Measurements from ENCODE around the gene MRPL2. TPM values are rescaled to one million over a fixed set of nuclear protein-coding genes. Genes with fewer than 3 reads are reported as not detected.

Gene MRPL2
- total and polyA plus RNA-seq, 2 donors from 2014 or later: 56.6 to 127 TPM

DNA sequence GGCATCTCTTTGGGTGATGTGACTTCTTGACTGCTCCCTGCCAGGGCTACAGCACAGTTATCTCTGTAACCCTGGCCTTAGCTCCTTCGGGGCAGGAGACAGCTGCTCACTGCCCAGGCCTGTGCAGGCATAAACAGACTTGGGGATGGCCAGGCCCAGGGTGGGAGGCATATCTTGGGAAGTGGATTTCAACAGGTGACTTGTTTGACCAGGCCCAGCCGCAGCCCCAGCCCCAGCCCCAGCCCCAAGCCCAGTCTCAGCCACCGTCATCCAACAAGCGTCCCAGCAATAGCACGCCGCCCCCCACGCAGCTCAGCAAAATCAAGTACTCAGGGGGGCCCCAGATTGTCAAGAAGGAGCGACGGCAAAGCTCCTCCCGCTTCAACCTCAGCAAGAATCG, 53.0 kb downstream of the MRPL2 start:
- Histone ChIP-seq H3K9ac (ENCODE audit: low read length in 3 of 3) (no peak overlapping the region), H3K9me3 (ENCODE audit: control insufficient read depth in 2 of 3, insufficient read depth in 1 of 3, low read length in 3 of 3) (no peaks in the 10 kb centered on the region), H3K4me3 (ENCODE audit: low read length in 3 of 3) (no peak overlapping the region), H3K4me1 (ENCODE audit: control insufficient read depth in 2 of 3, insufficient read depth in 2 of 3, low read depth in 1 of 3, low read length in 3 of 3) (no peaks in the 10 kb centered on the region), H3K36me3 (ENCODE audit: control insufficient read depth in 2 of 3, insufficient read depth in 3 of 3, low read length in 3 of 3) (peaks cover 6 to 34% (median 19%) of the 10 kb centered on the region in 3 donors), H3K27ac (ENCODE audit: low read depth in 2 of 2, low read length in 2 of 2) (no peak overlapping the region), H3K27me3 (ENCODE audit: control insufficient read depth, insufficient read depth, low read length) (no peaks in the 10 kb centered on the region)
- FAIRE-seq: no peak
- TF ChIP-seq, protein P1, sequence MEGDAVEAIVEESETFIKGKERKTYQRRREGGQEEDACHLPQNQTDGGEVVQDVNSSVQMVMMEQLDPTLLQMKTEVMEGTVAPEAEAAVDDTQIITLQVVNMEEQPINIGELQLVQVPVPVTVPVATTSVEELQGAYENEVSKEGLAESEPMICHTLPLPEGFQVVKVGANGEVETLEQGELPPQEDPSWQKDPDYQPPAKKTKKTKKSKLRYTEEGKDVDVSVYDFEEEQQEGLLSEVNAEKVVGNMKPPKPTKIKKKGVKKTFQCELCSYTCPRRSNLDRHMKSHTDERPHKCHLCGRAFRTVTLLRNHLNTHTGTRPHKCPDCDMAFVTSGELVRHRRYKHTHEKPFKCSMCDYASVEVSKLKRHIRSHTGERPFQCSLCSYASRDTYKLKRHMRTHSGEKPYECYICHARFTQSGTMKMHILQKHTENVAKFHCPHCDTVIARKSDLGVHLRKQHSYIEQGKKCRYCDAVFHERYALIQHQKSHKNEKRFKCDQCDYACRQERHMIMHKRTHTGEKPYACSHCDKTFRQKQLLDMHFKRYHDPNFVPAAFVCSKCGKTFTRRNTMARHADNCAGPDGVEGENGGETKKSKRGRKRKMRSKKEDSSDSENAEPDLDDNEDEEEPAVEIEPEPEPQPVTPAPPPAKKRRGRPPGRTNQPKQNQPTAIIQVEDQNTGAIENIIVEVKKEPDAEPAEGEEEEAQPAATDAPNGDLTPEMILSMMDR (IDR thresholded peaks at IDR 0.05; ENCODE audit: borderline replicate concordance, extremely low read depth, insufficient read depth): no peak
- DNase-seq: no peak
- intact Hi-C loops (cut with DNase I): no loop called here

DNA sequence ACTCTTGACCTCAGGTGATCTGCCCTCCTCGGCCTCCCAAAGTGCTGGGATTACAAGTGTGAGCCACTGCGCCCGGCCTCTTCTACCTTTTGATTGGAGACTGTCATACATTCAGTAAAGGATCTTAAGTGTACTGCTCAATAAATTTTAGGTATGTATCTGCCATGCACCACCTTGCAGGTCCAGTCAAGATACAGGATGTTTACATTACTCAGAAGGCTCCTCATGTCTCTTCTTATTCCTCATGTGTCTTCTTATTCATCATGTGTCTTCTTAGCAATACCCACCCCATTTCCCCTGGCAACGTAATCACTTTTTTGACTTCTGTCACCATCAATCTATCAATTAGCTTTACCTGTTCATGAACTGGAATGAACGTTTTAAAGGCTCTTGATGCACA, 53.4 kb downstream of the MRPL2 start:
- TF ChIP-seq, protein P1 (IDR thresholded peaks at IDR 0.05; ENCODE audit: borderline replicate concordance, extremely low read depth, insufficient read depth): no peak
- no peak for FAIRE-seq

More for the DNA sequence above, 53.4 kb downstream of the MRPL2 start:
- H3K36me3 ChIP-seq (ENCODE audit: control insufficient read depth in 2 of 3, insufficient read depth in 3 of 3, low read length in 3 of 3): peaks cover 6 to 30% (median 16%) of the 10 kb centered on the region in 3 donors
- H3K4me3 ChIP-seq (ENCODE audit: low read length in 3 of 3): no peak overlapping the region
- H3K9ac ChIP-seq (ENCODE audit: low read length in 3 of 3): no peak overlapping the region
- no peaks in the 10 kb centered on the region for H3K9me3 ChIP-seq (ENCODE audit: control insufficient read depth in 2 of 3, insufficient read depth in 1 of 3, low read length in 3 of 3)
- DNase-seq: no peak
- H3K27ac ChIP-seq (ENCODE audit: low read depth in 2 of 2, low read length in 2 of 2): no peak overlapping the region
- H3K27me3 ChIP-seq (ENCODE audit: control insufficient read depth, insufficient read depth, low read length): no peaks in the 10 kb centered on the region
- H3K4me1 ChIP-seq (ENCODE audit: control insufficient read depth in 2 of 3, insufficient read depth in 2 of 3, low read depth in 1 of 3, low read length in 3 of 3): no peaks in the 10 kb centered on the region
- intact Hi-C loops (cut with DNase I): no loop called here

Other genes starting within 250 kb of the MRPL2 start
- gene RPL7L1, start 179.8 kb downstream of the MRPL2 start, total RNA-seq: 80.7 TPM
- 47.0 TPM for gene RPL7L1, start 179.8 kb downstream of the MRPL2 start, polyA plus RNA-seq (ENCODE audit: insufficient read depth, low read depth, low replicate concordance)
- not detected for gene PTCRA, start 143.4 kb downstream of the MRPL2 start, total RNA-seq
- gene PTCRA, start 143.4 kb downstream of the MRPL2 start, polyA plus RNA-seq (ENCODE audit: insufficient read depth, low read depth, low replicate concordance): not detected
- gene CNPY3, start 130.0 kb downstream of the MRPL2 start, total RNA-seq: 49.9 TPM
- 40.1 TPM for gene CNPY3, start 130.0 kb downstream of the MRPL2 start, polyA plus RNA-seq (ENCODE audit: insufficient read depth, low read depth, low replicate concordance)
- gene GNMT, start 98.7 kb downstream of the MRPL2 start, total RNA-seq: 0.54 TPM
- 1.9 TPM for gene GNMT, start 98.7 kb downstream of the MRPL2 start, polyA plus RNA-seq (ENCODE audit: insufficient read depth, low read depth, low replicate concordance)
- gene PEX6, start 80.3 kb downstream of the MRPL2 start, total RNA-seq: 22.6 TPM
- gene PEX6, start 80.3 kb downstream of the MRPL2 start, polyA plus RNA-seq (ENCODE audit: insufficient read depth, low read depth, low replicate concordance): 18.0 TPM
- 22.6 TPM for gene PPP2R5D, start 74.9 kb downstream of the MRPL2 start, total RNA-seq
- gene PPP2R5D, start 74.9 kb downstream of the MRPL2 start, polyA plus RNA-seq (ENCODE audit: insufficient read depth, low read depth, low replicate concordance): 21.8 TPM
- gene MEA1, start 45.5 kb downstream of the MRPL2 start, total RNA-seq: 53.2 TPM
- gene MEA1, start 45.5 kb downstream of the MRPL2 start, polyA plus RNA-seq (ENCODE audit: insufficient read depth, low read depth, low replicate concordance): 149 TPM
- gene KLHDC3, start 45.2 kb downstream of the MRPL2 start, total RNA-seq: 52.6 TPM
- 90.0 TPM for gene KLHDC3, start 45.2 kb downstream of the MRPL2 start, polyA plus RNA-seq (ENCODE audit: insufficient read depth, low read depth, low replicate concordance)
- gene RRP36, start 37.8 kb downstream of the MRPL2 start, total RNA-seq: 49.2 TPM
- 55.2 TPM for gene RRP36, start 37.8 kb downstream of the MRPL2 start, polyA plus RNA-seq (ENCODE audit: insufficient read depth, low read depth, low replicate concordance)
- gene CUL7, start 5.6 kb downstream of the MRPL2 start, total RNA-seq: 24.5 TPM
- 10.1 TPM for gene CUL7, start 5.6 kb downstream of the MRPL2 start, polyA plus RNA-seq (ENCODE audit: insufficient read depth, low read depth, low replicate concordance)
- 33.7 TPM for gene KLC4, start 197 bp upstream of the MRPL2 start, total RNA-seq
- 39.0 TPM for gene KLC4, start 197 bp upstream of the MRPL2 start, polyA plus RNA-seq (ENCODE audit: insufficient read depth, low read depth, low replicate concordance)
- gene PTK7, start 16.9 kb upstream of the MRPL2 start, total RNA-seq: 55.2 TPM
- gene PTK7, start 16.9 kb upstream of the MRPL2 start, polyA plus RNA-seq (ENCODE audit: insufficient read depth, low read depth, low replicate concordance): 26.0 TPM
- 30.6 TPM for gene SRF, start 111.8 kb upstream of the MRPL2 start, total RNA-seq
- gene SRF, start 111.8 kb upstream of the MRPL2 start, polyA plus RNA-seq (ENCODE audit: insufficient read depth, low read depth, low replicate concordance): 13.8 TPM
- 47.3 TPM for gene CUL9, start 122.8 kb upstream of the MRPL2 start, total RNA-seq
- 34.7 TPM for gene CUL9, start 122.8 kb upstream of the MRPL2 start, polyA plus RNA-seq (ENCODE audit: insufficient read depth, low read depth, low replicate concordance)
- 74.3 TPM for gene DNPH1, start 170.0 kb upstream of the MRPL2 start, total RNA-seq
- 373 TPM for gene DNPH1, start 170.0 kb upstream of the MRPL2 start, polyA plus RNA-seq (ENCODE audit: insufficient read depth, low read depth, low replicate concordance)
- 0.31 TPM for gene TTBK1, start 184.0 kb upstream of the MRPL2 start, total RNA-seq
- gene TTBK1, start 184.0 kb upstream of the MRPL2 start, polyA plus RNA-seq (ENCODE audit: insufficient read depth, low read depth, low replicate concordance): 0.26 TPM
- 2.0 TPM for gene SLC22A7, start 238.8 kb upstream of the MRPL2 start, total RNA-seq
- gene SLC22A7, start 238.8 kb upstream of the MRPL2 start, polyA plus RNA-seq (ENCODE audit: insufficient read depth, low read depth, low replicate concordance): 34.8 TPM
- 5.6 TPM for gene CRIP3, start 249.4 kb upstream of the MRPL2 start, total RNA-seq
- gene CRIP3, start 249.4 kb upstream of the MRPL2 start, polyA plus RNA-seq (ENCODE audit: insufficient read depth, low read depth, low replicate concordance): 14.3 TPM

Data from kidney (tissue), 14 donors.